GM10248 (cell line): ENCODE measurements around the gene TMEM169.
"Not testable (repeated sequence)": the region's sequence is repeated elsewhere in the genome, so short reads cannot be mapped to it uniquely, and the experiment has no call there.

Experiments used
- CTCF ChIA-PET: fragments of 300-600 bp; sonication (Branson Sonifier 250); formaldehyde crosslinking; extraction: SDS; loops from one replicate; lab custom pipeline; 2021; ENCODE audit warnings: antibody characterized with exemption; lab: Yijun Ruan, JAX
- POLR2A ChIA-PET: fragments of 350-650 bp; sonication (Branson Sonifier 250); formaldehyde crosslinking; extraction: SDS; loops from one replicate; lab custom pipeline; 2020; ENCODE audit warnings: antibody characterized with exemption; lab: Yijun Ruan, JAX
- DNase-seq: peaks from one replicate; pipeline ENCODE4 v3.0.0; 2012; ENCODE audit errors: extremely low spot score
- CTCF ChIP-seq: IDR thresholded peaks from 2 replicates; pipeline ENCODE4 v1.5.1; 2012; ENCODE audit warnings: mild to moderate bottlenecking, low read depth; ENCODE audit errors: extremely low read depth, missing control alignments, control extremely low read depth

The TMEM169 gene

GRCh38 chr2:216074380-216074779 lies 7.3 kb upstream of the TMEM169 start:
- CTCF ChIA-PET: interaction anchor here (1.6 to 1.7 kb wide), 2 partner anchors 17 to 41 kb away, joined by 4 read pairs; no protein-coding TSS in a partner anchor

GRCh38 chr2:216074794-216075193 lies 6.9 kb upstream of the TMEM169 start:
- TF ChIP-seq CTCF: no peak
- CTCF ChIA-PET: interaction anchor here (1.0 to 1.7 kb wide), 2 partner anchors 17 to 19 kb away, joined by 4 to 5 read pairs; no protein-coding TSS in a partner anchor
- no peak for DNase-seq
- POLR2A ChIA-PET: no interaction called here

More at GRCh38 chr2:216074380-216074779, 7.3 kb upstream of the TMEM169 start:
- POLR2A ChIA-PET: no interaction called here
- no peak for TF ChIP-seq CTCF
- DNase-seq: no peak

GRCh38 chr2:216075510-216076485 lies 5.9 kb upstream of the TMEM169 start:
- ChIA-PET CTCF (interaction anchor here (1.0 to 1.3 kb wide), 3 partner anchors 10 to 18 kb away, joined by 3 to 5 read pairs (median 4); no protein-coding TSS in a partner anchor), POLR2A (no interaction called here)
- TF ChIP-seq CTCF: no peak
- DNase-seq: no peak

GRCh38 chr2:216078776-216079175 lies 2.9 kb upstream of the TMEM169 start:
- POLR2A ChIA-PET: no interaction called here
- TF ChIP-seq CTCF: no peak
- CTCF ChIA-PET: interaction anchor here (0.6 kb wide), 1 partner anchor 45 kb away, joined by 3 read pairs; no protein-coding TSS in a partner anchor
- no peak for DNase-seq

DNA sequence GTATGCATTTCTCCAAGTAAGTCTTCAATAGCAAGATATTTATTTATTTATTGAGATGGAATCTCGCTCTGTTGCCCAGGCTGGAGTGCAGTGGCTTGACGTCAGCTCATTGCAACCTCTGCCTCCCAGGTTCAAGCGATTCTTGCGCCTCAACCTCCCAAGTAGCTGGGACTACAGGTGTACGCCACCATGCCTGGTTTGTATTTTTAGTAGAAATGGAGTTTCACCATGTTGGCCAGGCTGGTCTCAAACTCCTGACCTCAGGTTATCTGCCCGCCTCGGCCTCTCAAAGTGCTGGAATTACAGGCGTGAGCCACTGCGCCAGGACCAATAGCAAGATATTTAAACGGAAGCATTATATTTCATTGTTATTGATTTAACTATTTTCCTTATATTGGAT lies 1.7 kb upstream of the TMEM169 start:
- POLR2A ChIA-PET, DNase-seq: not testable (repeated sequence)
- CTCF ChIA-PET: interaction anchor here (1.5 kb wide), 1 partner anchor 22 kb away, joined by 3 read pairs; no protein-coding TSS in a partner anchor

GRCh38 chr2:216081012-216081411 lies 707 bp upstream of the TMEM169 start:
- POLR2A ChIA-PET: no interaction called here
- CTCF ChIA-PET: interaction anchor here (0.6 to 1.5 kb wide), 7 partner anchors 11 to 49 kb away, joined by 3 to 5 read pairs (median 3); partner anchors contain the start of gene XRCC5
- TF ChIP-seq CTCF: no peak
- no peak for DNase-seq
